Activated naive CD4-positive, alpha-beta T cell treated with anti-CD3 and anti-CD28 coated beads, Interleukin-2, amount 50 U/mL, for 24 hours (primary cell): ENCODE data around the gene GABRA4.

Experiments
- H3K27ac Mint-ChIP-seq: one replicate; pipeline ENCODE4 v1.8.0; 2021; ENCODE audit warnings: mild to moderate bottlenecking, mixed read lengths
- H3K27me3 Mint-ChIP-seq: one replicate; pipeline ENCODE4 v1.8.0; 2021; ENCODE audit warnings: mixed read lengths
- H3K36me3 Mint-ChIP-seq: one replicate; pipeline ENCODE4 v1.8.0; 2021; ENCODE audit warnings: mixed read lengths
- H3K4me1 Mint-ChIP-seq: one replicate; pipeline ENCODE4 v1.8.0; 2021; ENCODE audit warnings: mixed read lengths
- H3K4me3 Mint-ChIP-seq: one replicate; pipeline ENCODE4 v1.8.0; 2021; ENCODE audit warnings: mild to moderate bottlenecking, mixed read lengths
- H3K9me3 Mint-ChIP-seq: one replicate; pipeline ENCODE4 v1.8.0; 2021; ENCODE audit warnings: mixed read lengths

The GABRA4 gene

GRCh38 chr4:46999566-46999965 is 6.2 kb upstream of the GABRA4 start:
- no peaks in the 10 kb centered on the region for H3K36me3 Mint-ChIP-seq
- H3K27ac Mint-ChIP-seq = no peak overlapping the region
- H3K27me3 Mint-ChIP-seq = peaks cover 15% of the 10 kb centered on the region
- H3K9me3 Mint-ChIP-seq = no peaks in the 10 kb centered on the region
- H3K4me3 Mint-ChIP-seq = no peak overlapping the region
- H3K4me1 Mint-ChIP-seq = peaks cover 4% of the 10 kb centered on the region

GRCh38 chr4:46994007-46994405 is 625 bp upstream of the GABRA4 start:
- H3K36me3 Mint-ChIP-seq = no peaks in the 10 kb centered on the region
- H3K27me3 Mint-ChIP-seq = peaks cover 36% of the 10 kb centered on the region
- H3K4me1 Mint-ChIP-seq = peaks cover 23% of the 10 kb centered on the region
- H3K9me3 Mint-ChIP-seq = no peaks in the 10 kb centered on the region
- H3K4me3 Mint-ChIP-seq = peak overlapping the region; percentile 42
- H3K27ac Mint-ChIP-seq = no peak overlapping the region

GRCh38 chr4:46992338-46992737 is 1.0 kb downstream of the GABRA4 start:
- H3K36me3 Mint-ChIP-seq = no peaks in the 10 kb centered on the region
- H3K27ac Mint-ChIP-seq = no peak overlapping the region
- peaks cover 23% of the 10 kb centered on the region for H3K4me1 Mint-ChIP-seq
- H3K4me3 Mint-ChIP-seq = no peak overlapping the region
- H3K9me3 Mint-ChIP-seq = no peaks in the 10 kb centered on the region
- peaks cover 37% of the 10 kb centered on the region for H3K27me3 Mint-ChIP-seq

GRCh38 chr4:46986922-46987638 is 6.3 kb downstream of the GABRA4 start:
- H3K4me1 Mint-ChIP-seq = peaks cover under 1% of the 10 kb centered on the region
- H3K27me3 Mint-ChIP-seq = peaks cover 12% of the 10 kb centered on the region
- no peaks in the 10 kb centered on the region for H3K9me3 Mint-ChIP-seq
- no peak overlapping the region for H3K4me3 Mint-ChIP-seq
- H3K27ac Mint-ChIP-seq = no peak overlapping the region
- H3K36me3 Mint-ChIP-seq = no peaks in the 10 kb centered on the region

GRCh38 chr4:46984781-46985180 is 8.6 kb downstream of the GABRA4 start:
- Mint-ChIP-seq H3K27me3 (peaks cover 3% of the 10 kb centered on the region), H3K4me3 (no peak overlapping the region), H3K27ac (no peak overlapping the region), H3K4me1 (no peaks in the 10 kb centered on the region), H3K9me3 (no peaks in the 10 kb centered on the region), H3K36me3 (no peaks in the 10 kb centered on the region)

GRCh38 chr4:46980851-46981250 is 12.5 kb downstream of the GABRA4 start:
- Mint-ChIP-seq H3K4me3 (no peak overlapping the region), H3K4me1 (no peaks in the 10 kb centered on the region), H3K9me3 (no peaks in the 10 kb centered on the region), H3K36me3 (no peaks in the 10 kb centered on the region), H3K27me3 (no peaks in the 10 kb centered on the region), H3K27ac (no peak overlapping the region)

- Mint-ChIP-seq H3K4me3 (no peak overlapping the region), H3K36me3 (no peaks in the 10 kb centered on the region), H3K27me3 (peaks cover 4% of the 10 kb centered on the region), H3K9me3 (peaks cover 4% of the 10 kb centered on the region), H3K4me1 (no peaks in the 10 kb centered on the region), H3K27ac (no peak overlapping the region)
These were observed 13.7 kb downstream of the GABRA4 start for GRCh38 chr4:46979726-46980125.

- peaks cover 4% of the 10 kb centered on the region for H3K9me3 Mint-ChIP-seq
- H3K27ac Mint-ChIP-seq = no peak overlapping the region
- no peaks in the 10 kb centered on the region for H3K36me3 Mint-ChIP-seq
- H3K4me3 Mint-ChIP-seq = no peak overlapping the region
- peaks cover 4% of the 10 kb centered on the region for H3K27me3 Mint-ChIP-seq
- no peaks in the 10 kb centered on the region for H3K4me1 Mint-ChIP-seq
These were observed 14.1 kb downstream of the GABRA4 start for GRCh38 chr4:46979283-46979682.

- Mint-ChIP-seq H3K36me3 (no peaks in the 10 kb centered on the region), H3K27me3 (peaks cover 4% of the 10 kb centered on the region), H3K4me1 (no peaks in the 10 kb centered on the region), H3K9me3 (peaks cover 4% of the 10 kb centered on the region), H3K27ac (no peak overlapping the region), H3K4me3 (no peak overlapping the region)
These were observed 16.1 kb downstream of the GABRA4 start for GRCh38 chr4:46977245-46977644.

- Mint-ChIP-seq H3K9me3 (peaks cover 4% of the 10 kb centered on the region), H3K4me3 (no peak overlapping the region), H3K27ac (no peak overlapping the region), H3K27me3 (peaks cover 4% of the 10 kb centered on the region), H3K4me1 (no peaks in the 10 kb centered on the region), H3K36me3 (no peaks in the 10 kb centered on the region)
These were observed 17.4 kb downstream of the GABRA4 start for GRCh38 chr4:46975812-46976553.

- peaks cover 4% of the 10 kb centered on the region for H3K9me3 Mint-ChIP-seq
- no peaks in the 10 kb centered on the region for H3K36me3 Mint-ChIP-seq
- peaks cover 6% of the 10 kb centered on the region for H3K27me3 Mint-ChIP-seq
- H3K4me3 Mint-ChIP-seq = no peak overlapping the region
- peak overlapping the region; percentile 14 for H3K27ac Mint-ChIP-seq
- H3K4me1 Mint-ChIP-seq = no peaks in the 10 kb centered on the region
These were observed 18.4 kb downstream of the GABRA4 start for GRCh38 chr4:46974891-46975543.

- H3K4me3 Mint-ChIP-seq = no peak overlapping the region
- H3K36me3 Mint-ChIP-seq = no peaks in the 10 kb centered on the region
- H3K27me3 Mint-ChIP-seq = peaks cover 5% of the 10 kb centered on the region
- no peak overlapping the region for H3K27ac Mint-ChIP-seq
- H3K4me1 Mint-ChIP-seq = no peaks in the 10 kb centered on the region
- no peaks in the 10 kb centered on the region for H3K9me3 Mint-ChIP-seq
These were observed 24.5 kb downstream of the GABRA4 start for GRCh38 chr4:46968847-46969246.

- no peaks in the 10 kb centered on the region for H3K36me3 Mint-ChIP-seq
- H3K27ac Mint-ChIP-seq = no peak overlapping the region
- H3K4me1 Mint-ChIP-seq = no peaks in the 10 kb centered on the region
- H3K27me3 Mint-ChIP-seq = peaks cover 5% of the 10 kb centered on the region
- no peak overlapping the region for H3K4me3 Mint-ChIP-seq
- H3K9me3 Mint-ChIP-seq = no peaks in the 10 kb centered on the region
These were observed 25.8 kb downstream of the GABRA4 start for GRCh38 chr4:46967631-46968030.

- Mint-ChIP-seq H3K36me3 (no peaks in the 10 kb centered on the region), H3K4me3 (no peak overlapping the region), H3K9me3 (no peaks in the 10 kb centered on the region), H3K4me1 (no peaks in the 10 kb centered on the region), H3K27ac (no peak overlapping the region), H3K27me3 (peaks cover 2% of the 10 kb centered on the region)
These were observed 34.5 kb downstream of the GABRA4 start for GRCh38 chr4:46958742-46959488.

- Mint-ChIP-seq H3K27me3 (peaks cover 4% of the 10 kb centered on the region), H3K9me3 (no peaks in the 10 kb centered on the region), H3K27ac (no peak overlapping the region), H3K36me3 (no peaks in the 10 kb centered on the region), H3K4me3 (no peak overlapping the region), H3K4me1 (no peaks in the 10 kb centered on the region)
These were observed 36.9 kb downstream of the GABRA4 start for GRCh38 chr4:46956451-46956850.
